SU-DHL-6 (cell line): ENCODE measurements around the gene CPHXL.

Source experiments
- H2AFZ ChIP-seq: fragments of 200-600 bp; sonication (generic); 2 replicates; pipeline ENCODE4 v1.6.1; 2014; ENCODE audit warnings: low read depth, mild to moderate bottlenecking, moderate library complexity, mixed read lengths, antibody characterized with exemption, low read length; ENCODE audit not compliant: severe bottlenecking
- H3F3A ChIP-seq: fragments of 200-600 bp; shearing (Covaris generic); 2 replicates; pipeline ENCODE4 v1.6.0; 2016; ENCODE audit warnings: antibody characterized with exemption, mild to moderate bottlenecking; ENCODE audit not compliant: insufficient read depth
- H3K27ac ChIP-seq: fragments of 200-600 bp; sonication (generic); 2 replicates; pipeline ENCODE4 v1.5.1; 2016; ENCODE audit warnings: low read depth, mild to moderate bottlenecking, low read length, moderate library complexity, mixed read lengths
- H3K27me3 ChIP-seq: fragments of 200-600 bp; sonication (generic), shearing (Covaris generic); 2 replicates; pipeline ENCODE4 v1.6.0; 2014; ENCODE audit warnings: mild to moderate bottlenecking, low read length
- H3K36me3 ChIP-seq: fragments of 200-600 bp; sonication (generic); 2 replicates; pipeline ENCODE4 v1.6.1; 2014; ENCODE audit warnings: mild to moderate bottlenecking, low read length, mixed read lengths
- H3K4me2 ChIP-seq: fragments of 300-600, 200-600 bp; shearing (Covaris generic), sonication (generic); 2 replicates; pipeline ENCODE4 v1.6.0; 2014; ENCODE audit warnings: low read length, low read depth, mild to moderate bottlenecking; ENCODE audit not compliant: poor library complexity, severe bottlenecking
- H3K4me3 ChIP-seq: fragments of 200-600 bp; sonication (generic); 2 replicates; pipeline ENCODE4 v1.5.1; 2014; ENCODE audit warnings: antibody characterized with exemption, low read length, mild to moderate bottlenecking, mixed read lengths; ENCODE audit not compliant: insufficient read depth, poor library complexity, severe bottlenecking
- H3K79me2 ChIP-seq: fragments of 200-600 bp; sonication (generic); 2 replicates; pipeline ENCODE4 v1.6.1; 2014; ENCODE audit warnings: mild to moderate bottlenecking, low read length, moderate library complexity; ENCODE audit not compliant: insufficient read depth
- H3K9ac ChIP-seq: fragments of 200-600 bp; sonication (generic); 2 replicates; pipeline ENCODE4 v1.7.0; 2014; ENCODE audit warnings: mild to moderate bottlenecking, low read length
- H3K9me2 ChIP-seq: fragments of 200-600 bp; sonication (generic); replicated peaks from 2 replicates; pipeline ENCODE4 v1.6.1; 2014; ENCODE audit warnings: low read length; ENCODE audit not compliant: insufficient read depth
- H3K9me3 ChIP-seq: fragments of 200-600 bp; sonication (generic); 2 replicates; pipeline ENCODE4 v1.6.1; 2014; ENCODE audit warnings: low read length, mixed read lengths; ENCODE audit not compliant: insufficient read depth
- H4K20me1 ChIP-seq: fragments of 200-600 bp; sonication (generic); 2 replicates; pipeline ENCODE4 v1.6.1; 2014; ENCODE audit warnings: low read depth, mild to moderate bottlenecking, antibody characterized with exemption, low read length, moderate library complexity, mixed read lengths
- EZH2phosphoT487 ChIP-seq: fragments of 200-600 bp; sonication (generic), shearing (Covaris generic); conservative IDR thresholded peaks from 2 replicates; pipeline ENCODE4 v1.6.1; 2018; ENCODE audit warnings: mild to moderate bottlenecking, antibody characterized with exemption, low read length, moderate library complexity, mixed read lengths
- TF ChIP-seq, protein P1 (sequence below): fragments of 200-600 bp; sonication (generic); IDR thresholded peaks from one replicate; pipeline ENCODE4 v1.5.1; 2017; ENCODE audit warnings: antibody characterized with exemption, mild to moderate bottlenecking, low read length, moderate library complexity; ENCODE audit not compliant: insufficient read depth, poor library complexity, severe bottlenecking

CPHXL gene

DNA sequence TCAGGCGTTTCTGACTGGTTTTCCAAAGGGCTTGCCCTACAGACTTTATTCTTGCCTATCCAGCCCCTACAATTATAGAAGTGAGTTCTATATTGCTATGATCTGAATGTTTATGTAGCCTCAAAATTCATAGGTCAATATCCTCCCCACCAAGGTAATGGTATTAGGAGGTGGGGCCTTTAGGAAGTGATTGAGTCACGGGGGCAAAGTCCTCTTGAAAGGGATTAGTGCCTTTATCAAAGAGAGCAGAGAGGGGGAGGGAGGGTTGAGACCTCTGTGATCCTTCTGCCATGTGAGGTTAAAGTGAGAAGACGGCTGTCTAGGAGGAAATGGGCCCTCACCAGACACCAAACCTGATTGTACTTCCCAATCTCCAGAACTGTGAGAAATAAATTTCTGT is 931 bp upstream of the CPHXL start:
- Histone ChIP-seq H3K4me2 (no peak overlapping the region), H3K27ac (no peak overlapping the region)

DNA sequence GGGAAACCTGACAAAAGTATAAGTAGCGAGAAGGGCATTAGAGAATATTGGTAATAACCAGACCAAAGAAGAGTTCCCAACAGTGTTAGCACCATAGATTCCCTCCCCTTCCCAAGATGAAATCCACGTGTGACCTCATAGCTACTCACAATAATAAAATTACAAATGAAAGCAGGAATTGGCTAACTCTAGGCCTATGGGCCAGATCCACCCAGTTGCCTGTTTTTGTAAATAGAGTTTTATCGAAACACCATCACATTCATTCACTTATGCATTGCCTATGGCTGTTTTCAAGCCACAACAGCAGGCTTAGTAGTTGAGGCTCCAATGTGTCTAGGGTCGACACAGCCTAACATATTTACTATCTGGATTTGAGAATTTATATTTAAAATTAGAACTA is 7.8 kb downstream of the CPHXL start:
- no peak overlapping the region for H3K4me3 ChIP-seq
- H4K20me1 ChIP-seq: no peaks in the 10 kb centered on the region
- H3K79me2 ChIP-seq: no peaks in the 10 kb centered on the region
- H3K9me3 ChIP-seq: no peaks in the 10 kb centered on the region
- H3K4me2 ChIP-seq: no peak overlapping the region
- H3K27ac ChIP-seq: no peak overlapping the region
- no peak overlapping the region for H3K9ac ChIP-seq
- H3K36me3 ChIP-seq: no peaks in the 10 kb centered on the region
- H3K27me3 ChIP-seq: no peaks in the 10 kb centered on the region
- no peaks in the 10 kb centered on the region for H3F3A ChIP-seq
- no peaks in the 10 kb centered on the region for H3K9me2 ChIP-seq
- TF ChIP-seq EZH2phosphoT487: no peak
- TF ChIP-seq, protein P1, sequence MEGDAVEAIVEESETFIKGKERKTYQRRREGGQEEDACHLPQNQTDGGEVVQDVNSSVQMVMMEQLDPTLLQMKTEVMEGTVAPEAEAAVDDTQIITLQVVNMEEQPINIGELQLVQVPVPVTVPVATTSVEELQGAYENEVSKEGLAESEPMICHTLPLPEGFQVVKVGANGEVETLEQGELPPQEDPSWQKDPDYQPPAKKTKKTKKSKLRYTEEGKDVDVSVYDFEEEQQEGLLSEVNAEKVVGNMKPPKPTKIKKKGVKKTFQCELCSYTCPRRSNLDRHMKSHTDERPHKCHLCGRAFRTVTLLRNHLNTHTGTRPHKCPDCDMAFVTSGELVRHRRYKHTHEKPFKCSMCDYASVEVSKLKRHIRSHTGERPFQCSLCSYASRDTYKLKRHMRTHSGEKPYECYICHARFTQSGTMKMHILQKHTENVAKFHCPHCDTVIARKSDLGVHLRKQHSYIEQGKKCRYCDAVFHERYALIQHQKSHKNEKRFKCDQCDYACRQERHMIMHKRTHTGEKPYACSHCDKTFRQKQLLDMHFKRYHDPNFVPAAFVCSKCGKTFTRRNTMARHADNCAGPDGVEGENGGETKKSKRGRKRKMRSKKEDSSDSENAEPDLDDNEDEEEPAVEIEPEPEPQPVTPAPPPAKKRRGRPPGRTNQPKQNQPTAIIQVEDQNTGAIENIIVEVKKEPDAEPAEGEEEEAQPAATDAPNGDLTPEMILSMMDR: no peak
- no peak overlapping the region for H2AFZ ChIP-seq

More for the DNA sequence above, 931 bp upstream of the CPHXL start:
- H3K4me3 ChIP-seq: no peak overlapping the region
- no peak overlapping the region for H2AFZ ChIP-seq
- no peaks in the 10 kb centered on the region for H3K79me2 ChIP-seq
- H3K9ac ChIP-seq: no peak overlapping the region
- H3K27me3 ChIP-seq: no peaks in the 10 kb centered on the region
- H3K9me2 ChIP-seq: no peaks in the 10 kb centered on the region
- H3K36me3 ChIP-seq: no peaks in the 10 kb centered on the region
- TF ChIP-seq, protein P1: no peak
- TF ChIP-seq EZH2phosphoT487: no peak
- no peaks in the 10 kb centered on the region for H3F3A ChIP-seq
- no peaks in the 10 kb centered on the region for H3K9me3 ChIP-seq
- no peaks in the 10 kb centered on the region for H4K20me1 ChIP-seq

DNA sequence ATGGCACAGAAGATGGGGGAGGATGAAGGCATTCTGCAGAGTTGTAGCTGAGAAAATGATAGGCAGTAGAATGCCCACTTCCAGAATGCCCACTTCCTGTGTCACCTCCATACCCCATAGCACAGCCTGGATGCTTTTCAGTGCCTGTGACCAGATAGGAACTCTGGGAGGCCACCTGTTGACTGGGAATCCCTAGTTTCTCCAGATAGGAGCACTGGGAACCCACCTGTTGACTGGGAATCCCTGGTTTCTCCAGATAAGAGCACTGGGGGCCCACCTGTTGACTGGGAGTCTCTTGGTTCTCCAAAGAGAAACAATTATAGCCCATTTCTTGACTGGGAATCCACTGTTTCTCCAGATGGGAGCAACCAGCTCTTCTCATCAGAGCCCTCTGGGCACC is 11.6 kb downstream of the CPHXL start:
- H3K9ac ChIP-seq: no peak overlapping the region
- no peaks in the 10 kb centered on the region for H3K9me2 ChIP-seq
- no peak overlapping the region for H3K4me2 ChIP-seq
- no peaks in the 10 kb centered on the region for H3K79me2 ChIP-seq
- no peak for TF ChIP-seq EZH2phosphoT487
- TF ChIP-seq, protein P1: no peak
- H3K27me3 ChIP-seq: no peaks in the 10 kb centered on the region
- no peaks in the 10 kb centered on the region; the same call in 1 of the 2 replicates for H3K36me3 ChIP-seq
- no peaks in the 10 kb centered on the region for H3F3A ChIP-seq
- no peaks in the 10 kb centered on the region for H4K20me1 ChIP-seq
- peaks cover 22% of the 10 kb centered on the region; the same call in 1 of the 2 replicates for H3K9me3 ChIP-seq
- H3K27ac ChIP-seq: no peak overlapping the region
- H2AFZ ChIP-seq: no peak overlapping the region
- H3K4me3 ChIP-seq: no peak overlapping the region
